Measurements from ENCODE around the gene CEBPG.

DNA sequence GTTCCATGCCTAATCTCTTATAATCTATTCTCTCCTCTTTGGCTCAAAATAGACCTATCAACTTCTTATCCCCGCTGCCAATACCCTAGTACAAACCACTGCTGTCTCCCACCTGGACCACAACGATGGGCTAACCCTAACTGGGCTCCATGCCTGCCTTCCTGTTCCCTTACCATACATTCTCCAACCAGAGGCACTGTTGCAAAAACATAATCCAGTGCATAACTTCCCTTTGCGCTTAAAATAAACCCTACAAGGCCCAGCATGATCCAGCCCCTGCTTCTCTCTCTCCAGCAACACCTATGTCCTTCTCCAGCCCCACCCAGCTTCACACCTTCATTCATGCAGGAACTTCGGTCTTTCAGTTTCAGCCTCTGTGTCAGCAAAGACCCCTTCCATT lies 43.8 kb upstream of the CEBPG start:
- TF ChIP-seq, protein P1, sequence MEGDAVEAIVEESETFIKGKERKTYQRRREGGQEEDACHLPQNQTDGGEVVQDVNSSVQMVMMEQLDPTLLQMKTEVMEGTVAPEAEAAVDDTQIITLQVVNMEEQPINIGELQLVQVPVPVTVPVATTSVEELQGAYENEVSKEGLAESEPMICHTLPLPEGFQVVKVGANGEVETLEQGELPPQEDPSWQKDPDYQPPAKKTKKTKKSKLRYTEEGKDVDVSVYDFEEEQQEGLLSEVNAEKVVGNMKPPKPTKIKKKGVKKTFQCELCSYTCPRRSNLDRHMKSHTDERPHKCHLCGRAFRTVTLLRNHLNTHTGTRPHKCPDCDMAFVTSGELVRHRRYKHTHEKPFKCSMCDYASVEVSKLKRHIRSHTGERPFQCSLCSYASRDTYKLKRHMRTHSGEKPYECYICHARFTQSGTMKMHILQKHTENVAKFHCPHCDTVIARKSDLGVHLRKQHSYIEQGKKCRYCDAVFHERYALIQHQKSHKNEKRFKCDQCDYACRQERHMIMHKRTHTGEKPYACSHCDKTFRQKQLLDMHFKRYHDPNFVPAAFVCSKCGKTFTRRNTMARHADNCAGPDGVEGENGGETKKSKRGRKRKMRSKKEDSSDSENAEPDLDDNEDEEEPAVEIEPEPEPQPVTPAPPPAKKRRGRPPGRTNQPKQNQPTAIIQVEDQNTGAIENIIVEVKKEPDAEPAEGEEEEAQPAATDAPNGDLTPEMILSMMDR (IDR thresholded peaks at IDR 0.05; ENCODE audit: low read length), result no peak
- TF ChIP-seq EZH2 (optimal IDR thresholded peaks at IDR 0.05; ENCODE audit: low read depth, low read length) (no peak), EZH2phosphoT487 (IDR thresholded peaks at IDR 0.05; ENCODE audit: low read length) (no peak)

Measured in MM.1S (cell line).